SK-N-SH (cell line): ENCODE results near the gene GSS.

Experiments
- CTCF ChIP-seq: fragments of 200-600 bp; sonication (generic); IDR thresholded peaks from 2 replicates; pipeline ENCODE4 v1.6.1; 2017; ENCODE audit warnings: antibody characterized with exemption, mild to moderate bottlenecking, moderate library complexity
- ELF1 ChIP-seq: IDR thresholded peaks from 2 replicates; pipeline ENCODE4 v1.4.0; 2012
- EP300 ChIP-seq, 2 experiments: IDR thresholded peaks; 2 replicates each; pipeline versions ENCODE4 v1.4.0 to v1.6.1; 2012; ENCODE audit warnings: borderline replicate concordance in 1 of 2, low read depth in 1 of 2, low read length in 1 of 2
- EZH2phosphoT487 ChIP-seq: fragments of 200-600 bp; sonication (generic); IDR thresholded peaks from 2 replicates; pipeline ENCODE4 v1.6.1; 2017; ENCODE audit warnings: low read depth, mixed run types, mild to moderate bottlenecking, antibody characterized with exemption, moderate library complexity, borderline replicate concordance
- MAX ChIP-seq: IDR thresholded peaks from 2 replicates; pipeline ENCODE4 v1.4.0; 2012; ENCODE audit warnings: low read depth
- MEF2A ChIP-seq: IDR thresholded peaks from 2 replicates; pipeline ENCODE4 v1.4.0; 2012; ENCODE audit warnings: low read depth, borderline replicate concordance
- RAD21 ChIP-seq: IDR thresholded peaks from 2 replicates; pipeline ENCODE4 v1.6.1; 2012; ENCODE audit warnings: mild to moderate bottlenecking, low read length
- RCOR1 ChIP-seq: fragments of 150-350 bp; IDR thresholded peaks from 2 replicates; pipeline ENCODE4 v1.6.1; 2017; ENCODE audit warnings: antibody characterized with exemption, low read length

DNA sequence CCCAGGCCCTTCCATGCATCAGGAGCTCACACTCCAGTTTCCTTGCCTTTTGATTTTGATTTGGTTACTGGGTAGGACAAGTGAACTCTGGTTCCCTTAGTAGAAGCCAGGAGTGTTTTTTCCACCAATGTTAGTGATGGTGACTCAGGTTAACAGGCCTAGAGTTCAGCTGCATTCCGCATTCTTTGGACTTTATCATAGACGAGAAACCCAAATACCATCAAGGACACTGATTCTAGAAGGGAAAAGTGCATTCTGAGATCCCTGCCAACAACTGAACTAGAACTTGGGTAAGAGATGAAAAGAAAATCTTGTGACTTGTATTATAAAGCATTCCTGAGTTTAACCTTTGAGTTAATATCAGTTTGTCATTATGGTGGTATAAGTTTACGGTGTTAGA is 8.9 kb downstream of the GSS start:
- TF ChIP-seq MAX (no peak), CTCF (no peak), ELF1 (no peak), RAD21 (no peak), RCOR1 (no peak), EZH2phosphoT487 (no peak), MEF2A (no peak), EP300 (IDR thresholded peaks at IDR 0.05; ENCODE audit: borderline replicate concordance in 1 of 2, low read depth in 1 of 2, low read length in 1 of 2) (no peak)
